ENCODE measurements around the gene AKT1. TPM values are rescaled to one million over a fixed set of nuclear protein-coding genes. Genes with fewer than 3 reads are reported as not detected.
A peak's percentile ranks its signal among the peaks of the same experiment; 100 is the strongest.

The AKT1 gene
- total RNA-seq, 1 donor: 188 TPM

GRCh38 chr14:104765517-104765916, 30.0 kb downstream of the AKT1 start:
- peaks cover 7% of the 10 kb centered on the region for H3K36me3 ChIP-seq (ENCODE audit: insufficient read depth, low read length)

GRCh38 chr14:104758981-104759969, 36.3 kb downstream of the AKT1 start:
- Histone ChIP-seq H3K79me2 (ENCODE audit: insufficient read depth, low read length) (peaks cover 49% of the 10 kb centered on the region), H3K27me3 (ENCODE audit: insufficient read depth, low read length) (no peaks in the 10 kb centered on the region), H3K4me2 (ENCODE audit: insufficient read depth, low read length) (no peak overlapping the region), H3K9me3 (ENCODE audit: low read depth, low read length) (no peaks in the 10 kb centered on the region), H4K20me1 (ENCODE audit: insufficient read depth, low read length) (peaks cover 49% of the 10 kb centered on the region), H2AFZ (ENCODE audit: low read length) (no peak overlapping the region), H3K27ac (ENCODE audit: low read depth, low read length) (no peak overlapping the region), H3K36me3 (ENCODE audit: insufficient read depth, low read length) (peaks cover 38% of the 10 kb centered on the region), H3K4me3 (ENCODE audit: insufficient read depth, low read length) (no peak overlapping the region), H3K4me1 (ENCODE audit: insufficient read depth, low read length) (peaks cover 4% of the 10 kb centered on the region)
- DNase-seq (ENCODE audit: insufficient read length, low spot score, missing footprints): peak; percentile 65
- no peak for TF ChIP-seq CTCF (IDR thresholded peaks at IDR 0.05; ENCODE audit: extremely low read depth, low read depth, low read length)

More at GRCh38 chr14:104765517-104765916, 30.0 kb downstream of the AKT1 start:
- Histone ChIP-seq H3K27me3 (ENCODE audit: insufficient read depth, low read length) (no peaks in the 10 kb centered on the region), H2AFZ (ENCODE audit: low read length) (no peak overlapping the region), H3K4me2 (ENCODE audit: insufficient read depth, low read length) (no peak overlapping the region), H3K27ac (ENCODE audit: low read depth, low read length) (no peak overlapping the region), H3K4me3 (ENCODE audit: insufficient read depth, low read length) (no peak overlapping the region), H4K20me1 (ENCODE audit: insufficient read depth, low read length) (peaks cover 8% of the 10 kb centered on the region), H3K79me2 (ENCODE audit: insufficient read depth, low read length) (no peaks in the 10 kb centered on the region), H3K4me1 (ENCODE audit: insufficient read depth, low read length) (no peaks in the 10 kb centered on the region), H3K9me3 (ENCODE audit: low read depth, low read length) (no peaks in the 10 kb centered on the region)
- no peak for TF ChIP-seq CTCF (IDR thresholded peaks at IDR 0.05; ENCODE audit: extremely low read depth, low read depth, low read length)
- no peak for DNase-seq (ENCODE audit: insufficient read length, low spot score, missing footprints)

DNA sequence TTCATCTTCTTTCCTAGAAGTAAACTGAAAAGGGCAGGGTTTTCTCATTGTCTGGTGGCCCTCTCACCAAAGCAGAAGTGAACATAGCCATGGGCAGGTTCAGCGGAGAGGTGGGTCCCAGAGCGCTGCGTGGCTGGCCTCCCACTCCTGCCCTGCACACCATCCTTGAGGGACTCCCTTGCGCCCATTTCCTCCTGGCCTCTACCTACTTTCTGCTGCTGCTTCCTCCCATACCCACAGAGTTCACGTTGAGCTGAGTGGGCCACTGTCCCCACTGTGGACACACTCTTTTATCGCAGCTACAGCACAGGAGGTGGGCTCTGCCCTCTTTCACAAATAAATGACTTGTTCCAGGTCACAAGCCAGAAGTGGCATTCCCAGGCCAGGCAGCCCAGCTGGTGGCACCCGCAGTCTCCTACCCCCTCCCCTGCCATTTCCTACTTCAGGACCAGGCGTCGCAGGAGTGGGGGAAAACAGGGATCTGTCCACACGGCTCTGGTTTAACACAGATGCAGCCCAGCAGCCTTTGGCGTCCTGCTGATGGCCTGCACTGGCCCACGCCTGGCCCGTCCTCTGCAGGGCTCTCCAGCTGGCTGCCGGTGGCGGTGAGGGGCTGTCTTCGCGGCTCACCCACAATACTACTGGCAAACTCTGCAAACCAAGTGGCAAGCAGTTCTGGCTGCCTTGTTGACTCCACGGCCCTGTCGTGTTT, 37.7 kb downstream of the AKT1 start:
- peak; percentile 19 for DNase-seq (ENCODE audit: insufficient read length, low spot score, missing footprints)
- peaks cover 38% of the 10 kb centered on the region for H3K36me3 ChIP-seq (ENCODE audit: insufficient read depth, low read length)
- no peak for TF ChIP-seq CTCF (IDR thresholded peaks at IDR 0.05; ENCODE audit: extremely low read depth, low read depth, low read length)
- H3K27ac ChIP-seq (ENCODE audit: low read depth, low read length): no peak overlapping the region
- peaks cover 9% of the 10 kb centered on the region for H3K4me1 ChIP-seq (ENCODE audit: insufficient read depth, low read length)
- peaks cover 62% of the 10 kb centered on the region for H3K79me2 ChIP-seq (ENCODE audit: insufficient read depth, low read length)
- no peak overlapping the region for H2AFZ ChIP-seq (ENCODE audit: low read length)
- H4K20me1 ChIP-seq (ENCODE audit: insufficient read depth, low read length): peaks cover 56% of the 10 kb centered on the region
- H3K27me3 ChIP-seq (ENCODE audit: insufficient read depth, low read length): no peaks in the 10 kb centered on the region
- no peak overlapping the region for H3K4me3 ChIP-seq (ENCODE audit: insufficient read depth, low read length)
- H3K4me2 ChIP-seq (ENCODE audit: insufficient read depth, low read length): no peak overlapping the region
- H3K9me3 ChIP-seq (ENCODE audit: low read depth, low read length): no peaks in the 10 kb centered on the region

GRCh38 chr14:104757238-104757585, 38.3 kb downstream of the AKT1 start:
- peaks cover 56% of the 10 kb centered on the region for H4K20me1 ChIP-seq (ENCODE audit: insufficient read depth, low read length)
- H3K27me3 ChIP-seq (ENCODE audit: insufficient read depth, low read length): no peaks in the 10 kb centered on the region
- H3K4me3 ChIP-seq (ENCODE audit: insufficient read depth, low read length): no peak overlapping the region
- no peak overlapping the region for H3K27ac ChIP-seq (ENCODE audit: low read depth, low read length)
- H3K79me2 ChIP-seq (ENCODE audit: insufficient read depth, low read length): peaks cover 62% of the 10 kb centered on the region
- H3K36me3 ChIP-seq (ENCODE audit: insufficient read depth, low read length): peaks cover 38% of the 10 kb centered on the region
- no peak for TF ChIP-seq CTCF (IDR thresholded peaks at IDR 0.05; ENCODE audit: extremely low read depth, low read depth, low read length)
- no peak overlapping the region for H3K4me2 ChIP-seq (ENCODE audit: insufficient read depth, low read length)
- H3K9me3 ChIP-seq (ENCODE audit: low read depth, low read length): no peaks in the 10 kb centered on the region
- peaks cover 9% of the 10 kb centered on the region for H3K4me1 ChIP-seq (ENCODE audit: insufficient read depth, low read length)
- peak; percentile 35 for DNase-seq (ENCODE audit: insufficient read length, low spot score, missing footprints)
- H2AFZ ChIP-seq (ENCODE audit: low read length): no peak overlapping the region

Data from osteoblast (primary cell).